Fibroblast of mammary gland (primary cell): ENCODE measurements around the gene TLCD3A.

ENCODE experiments used
- DNase-seq: peaks from one replicate; pipeline ENCODE4 v3.0.0-alpha.2; 2010; ENCODE audit warnings: low read depth
- H3K4me3 ChIP-seq: 2 replicates; pipeline ENCODE4 v1.5.1; 2011; ENCODE audit warnings: low read depth, mild to moderate bottlenecking, low read length, moderate library complexity; ENCODE audit not compliant: control insufficient read depth
- CTCF ChIP-seq: conservative IDR thresholded peaks from 2 replicates; pipeline ENCODE4 v1.5.1; 2011; ENCODE audit warnings: low read depth, low read length, inconsistent platforms; ENCODE audit not compliant: control insufficient read depth, insufficient read depth

TLCD3A gene

GRCh38 chr17:699345-699744 lies 33.1 kb upstream of the TLCD3A start:
- no peak overlapping the region for H3K4me3 ChIP-seq
- DNase-seq, result no peak
- TF ChIP-seq CTCF, result no peak

DNA sequence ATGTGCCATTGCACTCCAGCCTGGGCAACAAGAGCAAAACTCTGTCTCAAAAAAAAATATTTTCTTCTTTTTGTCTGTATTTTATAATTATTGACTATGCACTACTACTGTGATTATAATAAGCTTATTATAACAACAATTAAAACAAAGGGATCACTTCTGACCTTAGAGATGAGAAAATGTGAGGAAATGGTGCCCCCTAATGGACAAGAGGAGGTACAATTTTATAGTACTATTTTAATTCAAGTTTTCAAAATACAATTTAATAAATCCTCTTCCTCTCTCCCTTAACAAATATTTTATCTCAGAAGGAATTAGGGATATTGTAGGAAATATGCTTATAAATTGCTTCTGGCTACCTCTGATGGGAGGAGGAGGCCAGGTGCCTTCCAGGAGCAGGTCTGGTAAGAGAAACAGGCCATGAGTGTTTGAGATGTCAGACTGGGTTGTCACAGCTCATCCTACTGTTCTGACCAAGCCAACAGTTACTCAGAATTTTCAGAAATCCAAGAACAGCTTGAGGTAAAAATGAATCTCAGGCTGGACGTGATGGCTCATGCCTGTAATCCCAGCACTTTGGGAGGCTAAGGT lies 31.8 kb upstream of the TLCD3A start:
- TF ChIP-seq CTCF, result peak; percentile 50
- DNase-seq, result peak; percentile 49
- no peak overlapping the region for H3K4me3 ChIP-seq

GRCh38 chr17:703081-703875 lies 29.1 kb upstream of the TLCD3A start:
- no peak for DNase-seq
- H3K4me3 ChIP-seq, result no peak overlapping the region
- no peak for TF ChIP-seq CTCF

GRCh38 chr17:704111-704864 lies 28.1 kb upstream of the TLCD3A start:
- DNase-seq, result no peak
- no peak overlapping the region for H3K4me3 ChIP-seq

GRCh38 chr17:705011-705410 lies 27.4 kb upstream of the TLCD3A start:
- no peak for DNase-seq
- no peak overlapping the region for H3K4me3 ChIP-seq
- TF ChIP-seq CTCF, result no peak

More at GRCh38 chr17:704111-704864, 28.1 kb upstream of the TLCD3A start:
- TF ChIP-seq CTCF, result no peak

DNA sequence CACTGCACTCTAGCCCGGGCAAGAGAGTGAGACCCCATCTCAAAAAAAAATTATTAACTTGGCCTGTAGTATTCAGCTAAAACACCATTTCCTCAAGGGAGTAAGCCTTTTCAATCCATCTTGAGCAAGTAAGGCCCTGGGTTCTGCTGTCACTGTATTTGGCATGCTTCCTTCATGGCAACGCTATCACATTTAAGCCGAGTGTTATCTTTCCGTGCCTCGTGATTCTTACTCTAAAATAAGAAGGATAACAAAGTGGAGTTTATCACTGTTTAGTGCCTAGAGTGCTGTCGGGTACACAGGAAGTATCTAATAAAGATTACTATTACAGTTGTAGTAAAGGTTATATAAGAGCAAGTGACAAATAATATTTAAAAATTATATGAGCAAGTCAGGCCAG lies 26.5 kb upstream of the TLCD3A start:
- no peak for DNase-seq
- TF ChIP-seq CTCF, result no peak

More for the DNA sequence above, 26.5 kb upstream of the TLCD3A start:
- H3K4me3 ChIP-seq, result no peak overlapping the region
